WTC11 (cell line): ENCODE data around the gene INTS7. TPM values are rescaled to one million over a fixed set of nuclear protein-coding genes. Genes with fewer than 3 reads are reported as not detected.

ENCODE experiments used
- ATAC-seq: fragments of 200-7000 bp; cut with Tn5 transposase; 2 replicates; pipeline ENCODE4 v1.10.0; 2021; ENCODE audit warnings: mild to moderate bottlenecking, moderate library complexity
- CTCF ChIA-PET: fragments of 300-600 bp; sonication (Branson Sonifier 250); formaldehyde crosslinking; loops from one replicate; lab custom pipeline; 2021; ENCODE audit warnings: antibody characterized with exemption; lab: Charles Lee
- POLR2A ChIA-PET: fragments of 350-600 bp; sonication (Branson Sonifier 250); formaldehyde crosslinking; loops from one replicate; lab custom pipeline; 2021; ENCODE audit warnings: antibody characterized with exemption; lab: Charles Lee
- DNase-seq: peaks from one replicate; pipeline ENCODE4 v3.0.0; 2021; ENCODE audit warnings: low spot score
- H3K27ac Mint-ChIP-seq: 2 replicates; pipeline ENCODE4 v1.8.0; 2021; ENCODE audit warnings: mixed read lengths
- H3K27me3 Mint-ChIP-seq: 2 replicates; pipeline ENCODE4 v1.8.0; 2021; ENCODE audit warnings: low read depth, mild to moderate bottlenecking, moderate library complexity, mixed read lengths
- H3K36me3 Mint-ChIP-seq: 2 replicates; pipeline ENCODE4 v1.8.0; 2021; ENCODE audit warnings: mixed read lengths
- H3K4me1 Mint-ChIP-seq: 2 replicates; pipeline ENCODE4 v1.8.0; 2022; ENCODE audit warnings: mixed read lengths
- H3K4me3 Mint-ChIP-seq: 2 replicates; pipeline ENCODE4 v1.8.0; 2021; ENCODE audit warnings: mild to moderate bottlenecking, moderate library complexity, mixed read lengths
- H3K9me3 Mint-ChIP-seq: 2 replicates; pipeline ENCODE4 v1.8.0; 2021; ENCODE audit warnings: mixed read lengths
- CREM ChIP-seq: sonication (generic); formaldehyde crosslinking; IDR thresholded peaks from 2 replicates; pipeline ENCODE4 v1.8.1; 2022; ENCODE audit warnings: mild to moderate bottlenecking, missing genetic modification reagents, moderate library complexity
- FOXJ3 ChIP-seq: sonication (generic); formaldehyde crosslinking; IDR thresholded peaks from 2 replicates; pipeline ENCODE4 v1.9.0; 2021; ENCODE audit warnings: missing genetic modification reagents, mild to moderate bottlenecking, borderline replicate concordance
- HMGA2 ChIP-seq: fragments of 250-450 bp; sonication (Bioruptor Pico); IDR thresholded peaks from 2 replicates; pipeline ENCODE4 v1.4.0; 2021; ENCODE audit warnings: mild to moderate bottlenecking, moderate library complexity
- NFYB ChIP-seq: sonication (generic); formaldehyde crosslinking; conservative IDR thresholded peaks from 2 replicates; pipeline ENCODE4 v1.8.0; 2022; ENCODE audit warnings: low read depth, missing genetic modification reagents
- OVOL2 ChIP-seq: fragments of 250-450 bp; sonication (Bioruptor Pico); IDR thresholded peaks from 2 replicates; pipeline ENCODE4 v1.9.0; 2021; ENCODE audit warnings: mild to moderate bottlenecking, borderline replicate concordance
- TEAD1 ChIP-seq: sonication (generic); formaldehyde crosslinking; IDR thresholded peaks from 2 replicates; pipeline ENCODE4 v1.8.0; 2022; ENCODE audit warnings: mild to moderate bottlenecking, missing genetic modification reagents
- total RNA-seq: library from RNA; stranded (reverse); gene quantifications from 3 replicates; pipeline ENCODE4 v1.2.3, GENCODE V29; 2021
- TF ChIP-seq, protein P1 (sequence below): sonication (generic); formaldehyde crosslinking; IDR thresholded peaks from 2 replicates; pipeline ENCODE4 v1.8.1; 2023; ENCODE audit warnings: mild to moderate bottlenecking, missing genetic modification reagents, borderline replicate concordance
- TF ChIP-seq, protein P2 (sequence below): fragments of 250-450 bp; sonication (Bioruptor Pico); IDR thresholded peaks from 2 replicates; pipeline ENCODE4 v1.9.0; 2021; ENCODE audit warnings: mild to moderate bottlenecking, borderline replicate concordance
- TF ChIP-seq, protein P3 (sequence below): sonication (generic); formaldehyde crosslinking; IDR thresholded peaks from 2 replicates; pipeline ENCODE4 v1.8.1; 2022; ENCODE audit warnings: missing genetic modification reagents, borderline replicate concordance
- TF ChIP-seq, protein P4 (sequence below): fragments of 250-450 bp; sonication (Bioruptor Pico); IDR thresholded peaks from 2 replicates; pipeline ENCODE4 v1.9.0; 2021; ENCODE audit warnings: mild to moderate bottlenecking
- TF ChIP-seq, protein P5 (sequence below): sonication (generic); formaldehyde crosslinking; IDR thresholded peaks from 2 replicates; pipeline ENCODE4 v1.8.0; 2023; ENCODE audit warnings: missing genetic modification reagents, mild to moderate bottlenecking, borderline replicate concordance
- TF ChIP-seq, protein P6 (sequence below): sonication (generic); formaldehyde crosslinking; IDR thresholded peaks from 2 replicates; pipeline ENCODE4 v1.8.1; 2022; ENCODE audit warnings: low read depth, mild to moderate bottlenecking, moderate library complexity, missing genetic modification reagents, borderline replicate concordance

The INTS7 gene
- total RNA-seq, 1 experiment from 2014 or later, result 17.2 TPM

DNA sequence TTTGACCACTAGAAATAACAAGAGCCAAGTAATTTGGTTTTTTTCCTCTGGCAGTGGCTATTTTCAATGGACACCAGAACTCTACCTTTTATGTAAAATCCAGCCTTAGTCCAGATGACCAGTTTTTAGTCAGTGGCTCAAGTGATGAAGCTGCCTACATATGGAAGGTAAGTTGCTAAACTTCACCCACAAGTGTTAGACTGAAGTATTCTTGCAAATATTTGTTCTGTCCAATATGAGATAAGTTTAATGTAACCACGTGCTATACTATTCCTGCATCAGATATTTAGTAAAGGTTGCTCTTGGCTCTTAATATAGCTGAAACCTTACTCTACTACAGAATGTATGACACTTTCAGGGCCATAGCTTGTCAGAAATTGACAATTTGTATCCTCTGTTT is 36.7 kb upstream of the INTS7 start:
- POLR2A ChIA-PET, result no interaction called here
- no peak for DNase-seq
- TF ChIP-seq NFYB (CRISPR knock-in tag), result no peak
- TF ChIP-seq, protein P1, sequence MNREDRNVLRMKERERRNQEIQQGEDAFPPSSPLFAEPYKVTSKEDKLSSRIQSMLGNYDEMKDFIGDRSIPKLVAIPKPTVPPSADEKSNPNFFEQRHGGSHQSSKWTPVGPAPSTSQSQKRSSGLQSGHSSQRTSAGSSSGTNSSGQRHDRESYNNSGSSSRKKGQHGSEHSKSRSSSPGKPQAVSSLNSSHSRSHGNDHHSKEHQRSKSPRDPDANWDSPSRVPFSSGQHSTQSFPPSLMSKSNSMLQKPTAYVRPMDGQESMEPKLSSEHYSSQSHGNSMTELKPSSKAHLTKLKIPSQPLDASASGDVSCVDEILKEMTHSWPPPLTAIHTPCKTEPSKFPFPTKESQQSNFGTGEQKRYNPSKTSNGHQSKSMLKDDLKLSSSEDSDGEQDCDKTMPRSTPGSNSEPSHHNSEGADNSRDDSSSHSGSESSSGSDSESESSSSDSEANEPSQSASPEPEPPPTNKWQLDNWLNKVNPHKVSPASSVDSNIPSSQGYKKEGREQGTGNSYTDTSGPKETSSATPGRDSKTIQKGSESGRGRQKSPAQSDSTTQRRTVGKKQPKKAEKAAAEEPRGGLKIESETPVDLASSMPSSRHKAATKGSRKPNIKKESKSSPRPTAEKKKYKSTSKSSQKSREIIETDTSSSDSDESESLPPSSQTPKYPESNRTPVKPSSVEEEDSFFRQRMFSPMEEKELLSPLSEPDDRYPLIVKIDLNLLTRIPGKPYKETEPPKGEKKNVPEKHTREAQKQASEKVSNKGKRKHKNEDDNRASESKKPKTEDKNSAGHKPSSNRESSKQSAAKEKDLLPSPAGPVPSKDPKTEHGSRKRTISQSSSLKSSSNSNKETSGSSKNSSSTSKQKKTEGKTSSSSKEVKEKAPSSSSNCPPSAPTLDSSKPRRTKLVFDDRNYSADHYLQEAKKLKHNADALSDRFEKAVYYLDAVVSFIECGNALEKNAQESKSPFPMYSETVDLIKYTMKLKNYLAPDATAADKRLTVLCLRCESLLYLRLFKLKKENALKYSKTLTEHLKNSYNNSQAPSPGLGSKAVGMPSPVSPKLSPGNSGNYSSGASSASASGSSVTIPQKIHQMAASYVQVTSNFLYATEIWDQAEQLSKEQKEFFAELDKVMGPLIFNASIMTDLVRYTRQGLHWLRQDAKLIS, result no peak
- TF ChIP-seq, protein P2, sequence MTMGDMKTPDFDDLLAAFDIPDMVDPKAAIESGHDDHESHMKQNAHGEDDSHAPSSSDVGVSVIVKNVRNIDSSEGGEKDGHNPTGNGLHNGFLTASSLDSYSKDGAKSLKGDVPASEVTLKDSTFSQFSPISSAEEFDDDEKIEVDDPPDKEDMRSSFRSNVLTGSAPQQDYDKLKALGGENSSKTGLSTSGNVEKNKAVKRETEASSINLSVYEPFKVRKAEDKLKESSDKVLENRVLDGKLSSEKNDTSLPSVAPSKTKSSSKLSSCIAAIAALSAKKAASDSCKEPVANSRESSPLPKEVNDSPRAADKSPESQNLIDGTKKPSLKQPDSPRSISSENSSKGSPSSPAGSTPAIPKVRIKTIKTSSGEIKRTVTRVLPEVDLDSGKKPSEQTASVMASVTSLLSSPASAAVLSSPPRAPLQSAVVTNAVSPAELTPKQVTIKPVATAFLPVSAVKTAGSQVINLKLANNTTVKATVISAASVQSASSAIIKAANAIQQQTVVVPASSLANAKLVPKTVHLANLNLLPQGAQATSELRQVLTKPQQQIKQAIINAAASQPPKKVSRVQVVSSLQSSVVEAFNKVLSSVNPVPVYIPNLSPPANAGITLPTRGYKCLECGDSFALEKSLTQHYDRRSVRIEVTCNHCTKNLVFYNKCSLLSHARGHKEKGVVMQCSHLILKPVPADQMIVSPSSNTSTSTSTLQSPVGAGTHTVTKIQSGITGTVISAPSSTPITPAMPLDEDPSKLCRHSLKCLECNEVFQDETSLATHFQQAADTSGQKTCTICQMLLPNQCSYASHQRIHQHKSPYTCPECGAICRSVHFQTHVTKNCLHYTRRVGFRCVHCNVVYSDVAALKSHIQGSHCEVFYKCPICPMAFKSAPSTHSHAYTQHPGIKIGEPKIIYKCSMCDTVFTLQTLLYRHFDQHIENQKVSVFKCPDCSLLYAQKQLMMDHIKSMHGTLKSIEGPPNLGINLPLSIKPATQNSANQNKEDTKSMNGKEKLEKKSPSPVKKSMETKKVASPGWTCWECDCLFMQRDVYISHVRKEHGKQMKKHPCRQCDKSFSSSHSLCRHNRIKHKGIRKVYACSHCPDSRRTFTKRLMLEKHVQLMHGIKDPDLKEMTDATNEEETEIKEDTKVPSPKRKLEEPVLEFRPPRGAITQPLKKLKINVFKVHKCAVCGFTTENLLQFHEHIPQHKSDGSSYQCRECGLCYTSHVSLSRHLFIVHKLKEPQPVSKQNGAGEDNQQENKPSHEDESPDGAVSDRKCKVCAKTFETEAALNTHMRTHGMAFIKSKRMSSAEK (CRISPR knock-in tag), result no peak
- TF ChIP-seq, protein P3, sequence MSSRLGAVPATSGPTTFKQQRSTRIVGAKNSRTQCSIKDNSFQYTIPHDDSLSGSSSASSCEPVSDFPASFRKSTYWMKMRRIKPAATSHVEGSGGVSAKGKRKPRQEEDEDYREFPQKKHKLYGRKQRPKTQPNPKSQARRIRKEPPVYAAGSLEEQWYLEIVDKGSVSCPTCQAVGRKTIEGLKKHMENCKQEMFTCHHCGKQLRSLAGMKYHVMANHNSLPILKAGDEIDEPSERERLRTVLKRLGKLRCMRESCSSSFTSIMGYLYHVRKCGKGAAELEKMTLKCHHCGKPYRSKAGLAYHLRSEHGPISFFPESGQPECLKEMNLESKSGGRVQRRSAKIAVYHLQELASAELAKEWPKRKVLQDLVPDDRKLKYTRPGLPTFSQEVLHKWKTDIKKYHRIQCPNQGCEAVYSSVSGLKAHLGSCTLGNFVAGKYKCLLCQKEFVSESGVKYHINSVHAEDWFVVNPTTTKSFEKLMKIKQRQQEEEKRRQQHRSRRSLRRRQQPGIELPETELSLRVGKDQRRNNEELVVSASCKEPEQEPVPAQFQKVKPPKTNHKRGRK (CRISPR knock-in tag), result no peak
- TF ChIP-seq CREM (CRISPR knock-in tag), result no peak
- TF ChIP-seq, protein P4, sequence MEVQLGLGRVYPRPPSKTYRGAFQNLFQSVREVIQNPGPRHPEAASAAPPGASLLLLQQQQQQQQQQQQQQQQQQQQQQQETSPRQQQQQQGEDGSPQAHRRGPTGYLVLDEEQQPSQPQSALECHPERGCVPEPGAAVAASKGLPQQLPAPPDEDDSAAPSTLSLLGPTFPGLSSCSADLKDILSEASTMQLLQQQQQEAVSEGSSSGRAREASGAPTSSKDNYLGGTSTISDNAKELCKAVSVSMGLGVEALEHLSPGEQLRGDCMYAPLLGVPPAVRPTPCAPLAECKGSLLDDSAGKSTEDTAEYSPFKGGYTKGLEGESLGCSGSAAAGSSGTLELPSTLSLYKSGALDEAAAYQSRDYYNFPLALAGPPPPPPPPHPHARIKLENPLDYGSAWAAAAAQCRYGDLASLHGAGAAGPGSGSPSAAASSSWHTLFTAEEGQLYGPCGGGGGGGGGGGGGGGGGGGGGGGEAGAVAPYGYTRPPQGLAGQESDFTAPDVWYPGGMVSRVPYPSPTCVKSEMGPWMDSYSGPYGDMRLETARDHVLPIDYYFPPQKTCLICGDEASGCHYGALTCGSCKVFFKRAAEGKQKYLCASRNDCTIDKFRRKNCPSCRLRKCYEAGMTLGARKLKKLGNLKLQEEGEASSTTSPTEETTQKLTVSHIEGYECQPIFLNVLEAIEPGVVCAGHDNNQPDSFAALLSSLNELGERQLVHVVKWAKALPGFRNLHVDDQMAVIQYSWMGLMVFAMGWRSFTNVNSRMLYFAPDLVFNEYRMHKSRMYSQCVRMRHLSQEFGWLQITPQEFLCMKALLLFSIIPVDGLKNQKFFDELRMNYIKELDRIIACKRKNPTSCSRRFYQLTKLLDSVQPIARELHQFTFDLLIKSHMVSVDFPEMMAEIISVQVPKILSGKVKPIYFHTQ (CRISPR knock-in tag), result no peak
- TF ChIP-seq TEAD1 (CRISPR knock-in tag), result no peak
- TF ChIP-seq, protein P5, sequence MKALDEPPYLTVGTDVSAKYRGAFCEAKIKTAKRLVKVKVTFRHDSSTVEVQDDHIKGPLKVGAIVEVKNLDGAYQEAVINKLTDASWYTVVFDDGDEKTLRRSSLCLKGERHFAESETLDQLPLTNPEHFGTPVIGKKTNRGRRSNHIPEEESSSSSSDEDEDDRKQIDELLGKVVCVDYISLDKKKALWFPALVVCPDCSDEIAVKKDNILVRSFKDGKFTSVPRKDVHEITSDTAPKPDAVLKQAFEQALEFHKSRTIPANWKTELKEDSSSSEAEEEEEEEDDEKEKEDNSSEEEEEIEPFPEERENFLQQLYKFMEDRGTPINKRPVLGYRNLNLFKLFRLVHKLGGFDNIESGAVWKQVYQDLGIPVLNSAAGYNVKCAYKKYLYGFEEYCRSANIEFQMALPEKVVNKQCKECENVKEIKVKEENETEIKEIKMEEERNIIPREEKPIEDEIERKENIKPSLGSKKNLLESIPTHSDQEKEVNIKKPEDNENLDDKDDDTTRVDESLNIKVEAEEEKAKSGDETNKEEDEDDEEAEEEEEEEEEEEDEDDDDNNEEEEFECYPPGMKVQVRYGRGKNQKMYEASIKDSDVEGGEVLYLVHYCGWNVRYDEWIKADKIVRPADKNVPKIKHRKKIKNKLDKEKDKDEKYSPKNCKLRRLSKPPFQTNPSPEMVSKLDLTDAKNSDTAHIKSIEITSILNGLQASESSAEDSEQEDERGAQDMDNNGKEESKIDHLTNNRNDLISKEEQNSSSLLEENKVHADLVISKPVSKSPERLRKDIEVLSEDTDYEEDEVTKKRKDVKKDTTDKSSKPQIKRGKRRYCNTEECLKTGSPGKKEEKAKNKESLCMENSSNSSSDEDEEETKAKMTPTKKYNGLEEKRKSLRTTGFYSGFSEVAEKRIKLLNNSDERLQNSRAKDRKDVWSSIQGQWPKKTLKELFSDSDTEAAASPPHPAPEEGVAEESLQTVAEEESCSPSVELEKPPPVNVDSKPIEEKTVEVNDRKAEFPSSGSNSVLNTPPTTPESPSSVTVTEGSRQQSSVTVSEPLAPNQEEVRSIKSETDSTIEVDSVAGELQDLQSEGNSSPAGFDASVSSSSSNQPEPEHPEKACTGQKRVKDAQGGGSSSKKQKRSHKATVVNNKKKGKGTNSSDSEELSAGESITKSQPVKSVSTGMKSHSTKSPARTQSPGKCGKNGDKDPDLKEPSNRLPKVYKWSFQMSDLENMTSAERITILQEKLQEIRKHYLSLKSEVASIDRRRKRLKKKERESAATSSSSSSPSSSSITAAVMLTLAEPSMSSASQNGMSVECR, result no peak
- no peak for TF ChIP-seq FOXJ3 (CRISPR knock-in tag)
- TF ChIP-seq OVOL2, result no peak
- TF ChIP-seq, protein P6, sequence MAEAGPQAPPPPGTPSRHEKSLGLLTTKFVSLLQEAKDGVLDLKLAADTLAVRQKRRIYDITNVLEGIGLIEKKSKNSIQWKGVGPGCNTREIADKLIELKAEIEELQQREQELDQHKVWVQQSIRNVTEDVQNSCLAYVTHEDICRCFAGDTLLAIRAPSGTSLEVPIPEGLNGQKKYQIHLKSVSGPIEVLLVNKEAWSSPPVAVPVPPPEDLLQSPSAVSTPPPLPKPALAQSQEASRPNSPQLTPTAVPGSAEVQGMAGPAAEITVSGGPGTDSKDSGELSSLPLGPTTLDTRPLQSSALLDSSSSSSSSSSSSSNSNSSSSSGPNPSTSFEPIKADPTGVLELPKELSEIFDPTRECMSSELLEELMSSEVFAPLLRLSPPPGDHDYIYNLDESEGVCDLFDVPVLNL (CRISPR knock-in tag), result no peak
- TF ChIP-seq HMGA2 (CRISPR knock-in tag), result no peak
- no peaks in the 10 kb centered on the region for H3K27me3 Mint-ChIP-seq
- no peak for ATAC-seq
- no peak overlapping the region for H3K4me3 Mint-ChIP-seq
- peaks cover 67% of the 10 kb centered on the region for H3K36me3 Mint-ChIP-seq
- H3K27ac Mint-ChIP-seq, result no peak overlapping the region
- H3K9me3 Mint-ChIP-seq, result no peaks in the 10 kb centered on the region
- no peaks in the 10 kb centered on the region for H3K4me1 Mint-ChIP-seq
- CTCF ChIA-PET, result interaction anchor here (0.6 to 2.8 kb wide), 4 partner anchors 37 to 817 kb away, joined by 3 to 42 read pairs (median 4); partner anchors contain the start of genes DTL and INTS7
